ENCODE measurements around the gene CCPG1. TPM values are rescaled to one million over a fixed set of nuclear protein-coding genes. Genes with fewer than 3 reads are reported as not detected.
A peak's percentile ranks its signal among the peaks of the same experiment; 100 is the strongest.
"Not testable (repeated sequence)": the region's sequence is repeated elsewhere in the genome, so short reads cannot be mapped to it uniquely, and the experiment has no call there.

Gene CCPG1, protein sequence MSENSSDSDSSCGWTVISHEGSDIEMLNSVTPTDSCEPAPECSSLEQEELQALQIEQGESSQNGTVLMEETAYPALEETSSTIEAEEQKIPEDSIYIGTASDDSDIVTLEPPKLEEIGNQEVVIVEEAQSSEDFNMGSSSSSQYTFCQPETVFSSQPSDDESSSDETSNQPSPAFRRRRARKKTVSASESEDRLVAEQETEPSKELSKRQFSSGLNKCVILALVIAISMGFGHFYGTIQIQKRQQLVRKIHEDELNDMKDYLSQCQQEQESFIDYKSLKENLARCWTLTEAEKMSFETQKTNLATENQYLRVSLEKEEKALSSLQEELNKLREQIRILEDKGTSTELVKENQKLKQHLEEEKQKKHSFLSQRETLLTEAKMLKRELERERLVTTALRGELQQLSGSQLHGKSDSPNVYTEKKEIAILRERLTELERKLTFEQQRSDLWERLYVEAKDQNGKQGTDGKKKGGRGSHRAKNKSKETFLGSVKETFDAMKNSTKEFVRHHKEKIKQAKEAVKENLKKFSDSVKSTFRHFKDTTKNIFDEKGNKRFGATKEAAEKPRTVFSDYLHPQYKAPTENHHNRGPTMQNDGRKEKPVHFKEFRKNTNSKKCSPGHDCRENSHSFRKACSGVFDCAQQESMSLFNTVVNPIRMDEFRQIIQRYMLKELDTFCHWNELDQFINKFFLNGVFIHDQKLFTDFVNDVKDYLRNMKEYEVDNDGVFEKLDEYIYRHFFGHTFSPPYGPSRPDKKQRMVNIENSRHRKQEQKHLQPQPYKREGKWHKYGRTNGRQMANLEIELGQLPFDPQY
- 150 and 174 TPM in 2 replicates for total RNA-seq
- long read RNA-seq, full-length matches to known transcripts, result 1,359 of 1,429 reads
- long read RNA-seq, partial matches to known transcripts, result 19 of 1,429 reads
- long read RNA-seq, other reads (novel, unspliced or antisense), result 51 of 1,429 reads

DNA sequence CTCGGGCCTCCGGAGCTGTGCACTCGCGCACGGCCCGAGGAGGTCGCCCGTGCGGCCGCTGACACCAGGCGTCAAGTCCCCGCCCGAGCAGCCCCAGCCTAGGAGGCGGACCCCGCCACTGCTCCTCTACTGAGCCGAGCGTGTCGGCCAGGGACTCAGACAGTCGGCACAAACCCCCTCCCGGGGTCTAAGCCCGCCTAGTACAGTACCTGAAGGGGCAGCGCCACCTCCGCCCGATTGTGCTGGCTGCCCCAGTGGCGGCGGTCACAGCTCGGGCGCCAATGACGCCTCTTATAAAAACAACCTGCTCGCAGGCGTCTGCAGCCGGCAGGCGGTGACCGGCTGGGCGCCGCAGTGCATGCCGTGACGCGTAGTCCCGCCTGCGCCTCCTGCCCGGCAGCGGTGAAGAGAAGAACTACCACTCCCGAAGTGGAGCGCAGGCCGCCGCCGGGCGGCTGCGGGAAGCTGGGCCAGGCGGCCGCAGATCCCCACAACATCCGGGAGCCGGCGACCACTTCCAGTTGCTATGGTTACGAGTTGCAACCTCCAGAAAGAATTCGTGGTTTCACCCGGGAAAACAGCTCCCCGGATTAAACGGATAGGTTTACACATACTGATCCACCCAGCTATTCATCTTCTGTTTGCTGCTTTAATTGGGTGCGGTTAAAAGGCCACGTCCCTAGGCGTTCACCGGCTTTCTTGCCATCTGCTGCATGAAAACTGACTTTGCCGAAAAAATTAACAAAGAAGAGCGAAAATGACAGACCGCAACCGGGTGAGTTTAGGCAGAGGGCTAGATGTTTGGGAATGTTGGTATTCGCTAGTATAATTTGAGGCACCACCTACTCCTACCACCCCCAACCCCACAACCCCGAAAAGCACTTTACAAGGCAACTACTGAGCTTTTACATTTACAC, at the start of gene CCPG1, which contains the start of gene PIERCE2:
Gene CCPG1 (minus strand): TSS at position 348 of the 917 bp plus-strand sequence. CDS start 18,935 bp downstream, outside the sequence.
Gene PIERCE2 (plus strand): TSS at position 484 of the 917 bp plus-strand sequence. CDS start 274 bp downstream, at position 758.
- Mint-ChIP-seq H3K27ac (ENCODE audit: unreplicated experiment) (peak within 1 kb of the TSS; percentile 99), H3K36me3 (ENCODE audit: unreplicated experiment) (no peaks in the 10 kb centered on the region), H3K27me3 (ENCODE audit: unreplicated experiment) (no peaks in the 10 kb centered on the region), H3K4me3 (ENCODE audit: unreplicated experiment) (peak within 1 kb of the TSS; percentile 94), H3K4me1 (ENCODE audit: unreplicated experiment) (peaks cover 36% of the 10 kb centered on the region), H3K9me3 (ENCODE audit: unreplicated experiment) (no peaks in the 10 kb centered on the region)
- DNase-seq (ENCODE audit: extremely low spot score, unreplicated experiment), result peak; percentile 98
- TF ChIP-seq, protein P1, sequence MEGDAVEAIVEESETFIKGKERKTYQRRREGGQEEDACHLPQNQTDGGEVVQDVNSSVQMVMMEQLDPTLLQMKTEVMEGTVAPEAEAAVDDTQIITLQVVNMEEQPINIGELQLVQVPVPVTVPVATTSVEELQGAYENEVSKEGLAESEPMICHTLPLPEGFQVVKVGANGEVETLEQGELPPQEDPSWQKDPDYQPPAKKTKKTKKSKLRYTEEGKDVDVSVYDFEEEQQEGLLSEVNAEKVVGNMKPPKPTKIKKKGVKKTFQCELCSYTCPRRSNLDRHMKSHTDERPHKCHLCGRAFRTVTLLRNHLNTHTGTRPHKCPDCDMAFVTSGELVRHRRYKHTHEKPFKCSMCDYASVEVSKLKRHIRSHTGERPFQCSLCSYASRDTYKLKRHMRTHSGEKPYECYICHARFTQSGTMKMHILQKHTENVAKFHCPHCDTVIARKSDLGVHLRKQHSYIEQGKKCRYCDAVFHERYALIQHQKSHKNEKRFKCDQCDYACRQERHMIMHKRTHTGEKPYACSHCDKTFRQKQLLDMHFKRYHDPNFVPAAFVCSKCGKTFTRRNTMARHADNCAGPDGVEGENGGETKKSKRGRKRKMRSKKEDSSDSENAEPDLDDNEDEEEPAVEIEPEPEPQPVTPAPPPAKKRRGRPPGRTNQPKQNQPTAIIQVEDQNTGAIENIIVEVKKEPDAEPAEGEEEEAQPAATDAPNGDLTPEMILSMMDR (IDR thresholded peaks at IDR 0.05), result peak; percentile 76

DNA sequence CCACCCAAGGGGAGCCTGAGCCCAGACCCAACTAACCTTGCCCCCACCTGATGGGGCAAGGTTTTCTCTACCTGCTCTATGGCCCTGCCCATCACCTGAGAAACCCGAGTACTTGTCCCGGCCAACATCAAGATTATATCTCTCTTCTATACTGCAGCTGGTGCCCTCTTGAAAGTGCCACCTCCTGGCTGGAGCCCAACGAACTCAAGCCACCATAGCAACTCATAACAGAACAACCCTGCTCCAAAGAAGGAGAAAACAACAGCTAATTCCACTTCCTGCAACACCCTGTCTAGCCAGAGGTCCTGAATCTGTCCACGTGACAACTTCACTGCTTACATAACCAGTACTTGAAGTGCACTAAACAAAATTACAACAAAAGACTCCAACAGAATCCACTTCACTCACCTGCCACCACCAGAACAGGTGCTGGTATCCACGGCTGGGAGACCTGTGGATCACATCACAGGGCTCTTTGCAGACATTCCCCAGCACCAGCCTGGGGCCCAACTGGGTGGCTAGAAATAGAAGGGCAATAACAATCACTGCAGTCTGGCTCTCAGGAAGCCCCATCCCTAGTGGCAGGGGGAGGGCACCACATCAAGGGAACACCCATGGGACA, 49.4 kb upstream of the CCPG1 start:
- peaks cover 25% of the 10 kb centered on the region for H3K9me3 Mint-ChIP-seq (ENCODE audit: unreplicated experiment)
- TF ChIP-seq, protein P1 (IDR thresholded peaks at IDR 0.05), result no peak
- no peak overlapping the region for H3K27ac Mint-ChIP-seq (ENCODE audit: unreplicated experiment)
- H3K27me3 Mint-ChIP-seq (ENCODE audit: unreplicated experiment), result no peaks in the 10 kb centered on the region
- no peaks in the 10 kb centered on the region for H3K4me1 Mint-ChIP-seq (ENCODE audit: unreplicated experiment)
- H3K4me3 Mint-ChIP-seq (ENCODE audit: unreplicated experiment), result no peak overlapping the region
- no peak for DNase-seq (ENCODE audit: extremely low spot score, unreplicated experiment)
- peaks cover 12% of the 10 kb centered on the region for H3K36me3 Mint-ChIP-seq (ENCODE audit: unreplicated experiment)

DNA sequence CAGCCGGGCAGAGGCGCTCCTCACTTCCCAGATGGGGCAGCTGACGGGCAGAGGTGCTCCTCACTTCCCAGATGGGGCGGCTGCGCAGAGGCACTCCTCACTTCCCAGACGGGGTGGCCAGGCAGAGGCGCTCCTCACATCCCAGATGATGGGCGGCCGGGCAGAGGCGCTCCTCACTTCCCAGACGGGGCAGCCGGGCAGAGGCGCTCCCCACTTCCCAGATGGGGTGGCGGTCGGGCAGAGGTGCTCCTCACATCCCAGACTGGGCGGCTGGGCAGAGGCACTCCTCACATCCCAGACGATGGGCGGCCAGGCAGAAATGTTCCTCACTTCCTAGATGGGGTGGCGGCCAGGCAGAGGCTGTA, 38.9 kb upstream of the CCPG1 start:
- not testable (repeated sequence) for H3K27ac Mint-ChIP-seq (ENCODE audit: unreplicated experiment); H3K36me3 Mint-ChIP-seq (ENCODE audit: unreplicated experiment); H3K4me1 Mint-ChIP-seq (ENCODE audit: unreplicated experiment); H3K27me3 Mint-ChIP-seq (ENCODE audit: unreplicated experiment); H3K4me3 Mint-ChIP-seq (ENCODE audit: unreplicated experiment); H3K9me3 Mint-ChIP-seq (ENCODE audit: unreplicated experiment); DNase-seq (ENCODE audit: extremely low spot score, unreplicated experiment)

DNA sequence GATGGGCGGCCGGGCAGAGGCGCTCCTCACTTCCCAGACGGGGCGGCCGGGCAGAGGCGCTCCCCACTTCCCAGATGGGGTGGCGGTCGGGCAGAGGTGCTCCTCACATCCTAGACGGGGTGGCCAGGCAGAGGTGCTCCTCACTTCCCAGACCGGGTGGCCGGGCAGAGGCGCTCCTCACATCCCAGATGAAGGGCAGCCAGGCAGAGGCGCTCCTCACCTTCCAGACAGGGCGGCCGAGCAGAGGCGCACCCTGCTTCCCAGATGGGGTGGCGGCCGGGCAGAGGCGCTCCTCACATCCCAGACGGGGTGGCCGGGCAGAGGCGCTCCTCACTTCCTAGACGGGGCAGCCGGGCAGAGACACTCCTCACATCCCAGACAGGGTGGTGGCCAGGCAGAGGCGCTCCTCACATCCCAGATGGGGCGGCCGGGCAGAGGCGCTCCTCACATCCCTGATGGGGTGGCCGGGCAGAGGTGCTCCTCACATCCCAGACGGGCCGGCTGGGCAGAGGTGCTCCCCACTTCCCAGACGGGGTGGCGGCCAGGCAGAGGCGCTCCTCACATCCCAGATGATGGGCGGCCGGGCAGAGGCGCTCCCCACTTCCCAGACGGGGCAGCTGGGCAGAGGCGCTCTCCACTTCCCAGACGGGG, 38.3 kb upstream of the CCPG1 start:
- H3K4me1 Mint-ChIP-seq (ENCODE audit: unreplicated experiment); H3K27me3 Mint-ChIP-seq (ENCODE audit: unreplicated experiment); H3K9me3 Mint-ChIP-seq (ENCODE audit: unreplicated experiment); H3K36me3 Mint-ChIP-seq (ENCODE audit: unreplicated experiment); DNase-seq (ENCODE audit: extremely low spot score, unreplicated experiment); H3K27ac Mint-ChIP-seq (ENCODE audit: unreplicated experiment); H3K4me3 Mint-ChIP-seq (ENCODE audit: unreplicated experiment): not testable (repeated sequence)

DNA sequence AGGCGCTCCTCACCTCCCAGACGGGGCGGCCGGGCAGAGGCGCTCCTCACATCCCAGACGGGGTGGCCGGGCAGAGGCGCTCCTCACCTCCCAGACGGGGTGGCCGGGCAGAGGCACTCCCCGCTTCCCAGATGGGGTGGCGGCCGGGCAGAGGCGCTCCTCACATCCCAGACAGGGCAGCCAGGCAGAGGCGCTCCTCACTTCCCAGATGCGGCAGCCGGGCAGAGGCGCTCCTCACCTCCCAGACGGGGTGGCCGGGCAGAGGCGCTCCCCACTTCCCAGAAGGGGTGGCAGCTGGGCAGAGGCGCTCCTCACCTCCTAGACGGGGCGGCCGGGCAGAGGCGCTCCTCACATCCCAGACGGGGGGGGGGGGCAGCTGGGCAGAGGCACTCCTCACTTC, 37.8 kb upstream of the CCPG1 start:
- H3K9me3 Mint-ChIP-seq (ENCODE audit: unreplicated experiment); H3K36me3 Mint-ChIP-seq (ENCODE audit: unreplicated experiment); H3K4me3 Mint-ChIP-seq (ENCODE audit: unreplicated experiment); DNase-seq (ENCODE audit: extremely low spot score, unreplicated experiment); H3K4me1 Mint-ChIP-seq (ENCODE audit: unreplicated experiment); H3K27ac Mint-ChIP-seq (ENCODE audit: unreplicated experiment); H3K27me3 Mint-ChIP-seq (ENCODE audit: unreplicated experiment): not testable (repeated sequence)

DNA sequence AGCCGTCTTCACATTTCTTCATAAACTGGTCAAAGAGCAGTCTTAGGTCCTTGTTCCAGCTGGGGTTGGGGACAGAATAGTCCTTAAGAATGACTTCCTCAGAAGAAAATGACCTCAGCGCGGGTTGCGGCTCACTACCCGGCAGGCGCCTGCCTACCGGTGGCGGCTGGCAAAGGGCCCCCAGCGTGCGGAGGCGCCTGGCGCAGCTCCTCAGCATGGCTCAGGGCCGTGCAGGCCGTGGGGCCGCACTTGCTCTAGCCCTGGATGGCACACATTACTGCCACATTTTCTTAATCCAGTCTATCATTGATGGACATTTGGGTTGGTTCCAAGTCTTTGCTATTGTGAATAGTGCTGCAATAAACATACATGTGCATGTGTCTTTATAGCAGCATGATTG, 35.0 kb upstream of the CCPG1 start:
- not testable (repeated sequence) for H3K27ac Mint-ChIP-seq (ENCODE audit: unreplicated experiment); H3K9me3 Mint-ChIP-seq (ENCODE audit: unreplicated experiment); H3K27me3 Mint-ChIP-seq (ENCODE audit: unreplicated experiment); H3K4me1 Mint-ChIP-seq (ENCODE audit: unreplicated experiment); H3K36me3 Mint-ChIP-seq (ENCODE audit: unreplicated experiment); DNase-seq (ENCODE audit: extremely low spot score, unreplicated experiment); H3K4me3 Mint-ChIP-seq (ENCODE audit: unreplicated experiment)

Data from osteocyte (in vitro differentiated cells).